ENCODE measurements around the gene SLIT1. TPM values are rescaled to one million over a fixed set of nuclear protein-coding genes. Genes with fewer than 3 reads are reported as not detected.

SLIT1 gene
- total and polyA plus RNA-seq, 12 donors, result 0.05 to 0.65 (median 0.15) TPM

GRCh38 chr10:97042716-97043562, 142.8 kb downstream of the SLIT1 start:
- no peaks in the 10 kb centered on the region for H3K27me3 ChIP-seq
- H3K36me3 ChIP-seq (replicated peaks in 1 of 2), result no peaks in the 10 kb centered on the region
- no peak for TF ChIP-seq POLR2A (IDR thresholded peaks at IDR 0.05)
- TF ChIP-seq CTCF (IDR thresholded peaks at IDR 0.05), result no peak
- WGBS, 4 donors, result 89 to 93% (median 92%) methylated on average over 28 to 38 of the region's 38 CpGs
- H3K9me3 ChIP-seq (replicated peaks in 1 of 3), result no peaks in the 10 kb centered on the region
- no peak overlapping the region for H3K4me3 ChIP-seq
- no peak for DNase-seq
- H3K4me1 ChIP-seq (replicated peaks in 1 of 2), result peaks cover 0 to 2% of the 10 kb centered on the region in 2 donors
- no peak overlapping the region for H3K27ac ChIP-seq
- intact Hi-C loops (cut with DNase I), result no loop called here

- Histone ChIP-seq H3K4me1 (replicated peaks in 1 of 2) (peaks cover 0 to 8% of the 10 kb centered on the region in 2 donors), H3K27ac (no peak overlapping the region), H3K27me3 (no peaks in the 10 kb centered on the region), H3K36me3 (replicated peaks in 1 of 2) (no peaks in the 10 kb centered on the region), H3K9me3 (replicated peaks in 1 of 3) (no peaks in the 10 kb centered on the region), H3K4me3 (no peak overlapping the region)
- TF ChIP-seq POLR2A (IDR thresholded peaks at IDR 0.05), result no peak
- no peak for TF ChIP-seq CTCF (IDR thresholded peaks at IDR 0.05)
- intact Hi-C loops (cut with DNase I), result no loop called here
- 87 to 95% (median 90%) methylated on average over 5 of the region's 5 CpGs for WGBS, 4 donors
- no peak for DNase-seq
Observed at GRCh38 chr10:97042081-97042480, 143.7 kb downstream of the SLIT1 start.

GRCh38 chr10:97040706-97041105, 145.1 kb downstream of the SLIT1 start:
- no peaks in the 10 kb centered on the region for H3K36me3 ChIP-seq (replicated peaks in 1 of 2)
- intact Hi-C loops (cut with DNase I), result no loop called here
- H3K27me3 ChIP-seq, result no peaks in the 10 kb centered on the region
- H3K27ac ChIP-seq, result no peak overlapping the region
- 80 to 85% (median 83%) methylated on average over 8 of the region's 8 CpGs for WGBS, 4 donors
- no peak overlapping the region for H3K4me3 ChIP-seq
- TF ChIP-seq CTCF (IDR thresholded peaks at IDR 0.05), result no peak
- no peak for TF ChIP-seq POLR2A (IDR thresholded peaks at IDR 0.05)
- no peaks in the 10 kb centered on the region for H3K9me3 ChIP-seq (replicated peaks in 1 of 3)
- no peak for DNase-seq
- peaks cover 0 to 8% of the 10 kb centered on the region in 2 donors for H3K4me1 ChIP-seq (replicated peaks in 1 of 2)

GRCh38 chr10:97040248-97040584, 145.5 kb downstream of the SLIT1 start:
- H3K4me3 ChIP-seq, result no peak overlapping the region
- DNase-seq, result no peak
- 92 to 97% (median 95%) methylated on average over 5 to 9 of the region's 9 CpGs for WGBS, 4 donors
- no peaks in the 10 kb centered on the region for H3K27me3 ChIP-seq
- H3K4me1 ChIP-seq (replicated peaks in 1 of 2), result peaks cover 0 to 8% of the 10 kb centered on the region in 2 donors
- no peak overlapping the region for H3K27ac ChIP-seq
- H3K36me3 ChIP-seq (replicated peaks in 1 of 2), result no peaks in the 10 kb centered on the region
- intact Hi-C loops (cut with DNase I), result no loop called here
- H3K9me3 ChIP-seq (replicated peaks in 1 of 3), result no peaks in the 10 kb centered on the region
- no peak for TF ChIP-seq CTCF (IDR thresholded peaks at IDR 0.05)
- no peak for TF ChIP-seq POLR2A (IDR thresholded peaks at IDR 0.05)

All from adrenal gland (tissue), 12 donors.